IPS DF 4.7 (cell line): Measurements from ENCODE around the gene ALDOB.
"Not testable (repeated sequence)": the region's sequence is repeated elsewhere in the genome, so short reads cannot be mapped to it uniquely, and the experiment has no call there.

ENCODE experiments used
- DNase-seq: peaks from one replicate; pipeline ENCODE4 v3.0.0-alpha.2; 2013; ENCODE audit warnings: low spot score; ENCODE audit errors: extremely low read depth

The ALDOB gene

GRCh38 chr9:101384873-101385536 is 50.6 kb downstream of the ALDOB start, which contains the start of gene BAAT:
TSS of gene BAAT (minus strand) at chr9:101385006. CDS start at chr9:101371404, 13,602 bp downstream.
- not testable (repeated sequence) for DNase-seq

GRCh38 chr9:101383361-101383760 is 52.2 kb downstream of the ALDOB start:
- no peak for DNase-seq

- no peak for DNase-seq
Observed at GRCh38 chr9:101381833-101382342, 53.7 kb downstream of the ALDOB start.

- no peak for DNase-seq
Observed at GRCh38 chr9:101381118-101381517, 54.5 kb downstream of the ALDOB start.

GRCh38 chr9:101380295-101380694 is 55.3 kb downstream of the ALDOB start:
- DNase-seq: no peak

- no peak for DNase-seq
Observed at GRCh38 chr9:101376111-101376848, 59.3 kb downstream of the ALDOB start.

- DNase-seq: no peak
Observed at GRCh38 chr9:101375546-101375945, 60.0 kb downstream of the ALDOB start.

- DNase-seq: no peak
Observed at GRCh38 chr9:101372327-101373118, 63.1 kb downstream of the ALDOB start.

GRCh38 chr9:101371813-101372212 is 63.8 kb downstream of the ALDOB start:
- DNase-seq: no peak
